Measurements from ENCODE around the gene UGP2.
"Not testable (repeated sequence)": the region's sequence is repeated elsewhere in the genome, so short reads cannot be mapped to it uniquely, and the experiment has no call there.

The UGP2 gene

GRCh38 chr2:63796796-63797195, 44.9 kb upstream of the UGP2 start:
- no peaks in the 10 kb centered on the region for H3K79me2 ChIP-seq (ENCODE audit: insufficient read depth, low read length)
- H3K9me3 ChIP-seq (ENCODE audit: low read length), result no peaks in the 10 kb centered on the region
- H3K27ac ChIP-seq (ENCODE audit: low read depth, low read length, poor library complexity, severe bottlenecking), result no peak overlapping the region

GRCh38 chr2:63801455-63801854, 40.2 kb upstream of the UGP2 start:
- Histone ChIP-seq H3K9ac (ENCODE audit: low read length) (no peak overlapping the region), H3K27ac (ENCODE audit: low read depth, low read length, poor library complexity, severe bottlenecking) (no peak overlapping the region), H3K4me1 (ENCODE audit: insufficient read depth, low read length, severe bottlenecking) (no peaks in the 10 kb centered on the region), H2AFZ (ENCODE audit: low read length) (no peak overlapping the region), H3K4me2 (ENCODE audit: low read length) (no peak overlapping the region), H3K9me2 (ENCODE audit: low read depth, low read length) (no peaks in the 10 kb centered on the region), H3K79me2 (ENCODE audit: insufficient read depth, low read length) (no peaks in the 10 kb centered on the region), H3K36me3 (ENCODE audit: insufficient read depth, low read length) (no peaks in the 10 kb centered on the region), H3K27me3 (ENCODE audit: insufficient read depth, low read length) (no peaks in the 10 kb centered on the region), H3K9me3 (ENCODE audit: low read length) (no peaks in the 10 kb centered on the region), H3F3A (ENCODE audit: insufficient read depth, low read length) (no peaks in the 10 kb centered on the region), H4K20me1 (ENCODE audit: insufficient read depth, low read length) (no peaks in the 10 kb centered on the region), H3K4me3 (ENCODE audit: low read depth, low read length, poor library complexity, severe bottlenecking) (no peak overlapping the region)
- TF ChIP-seq EZH2 (IDR thresholded peaks at IDR 0.05; ENCODE audit: borderline replicate concordance, low read length) (no peak), CTCF (IDR thresholded peaks at IDR 0.05; ENCODE audit: low read length) (no peak)

More at GRCh38 chr2:63796796-63797195, 44.9 kb upstream of the UGP2 start:
- Histone ChIP-seq H3K36me3 (ENCODE audit: insufficient read depth, low read length) (no peaks in the 10 kb centered on the region), H2AFZ (ENCODE audit: low read length) (no peak overlapping the region), H3K4me1 (ENCODE audit: insufficient read depth, low read length, severe bottlenecking) (peaks cover 4% of the 10 kb centered on the region), H3K9me2 (ENCODE audit: low read depth, low read length) (no peaks in the 10 kb centered on the region), H3K9ac (ENCODE audit: low read length) (no peak overlapping the region), H3K4me3 (ENCODE audit: low read depth, low read length, poor library complexity, severe bottlenecking) (no peak overlapping the region), H3F3A (ENCODE audit: insufficient read depth, low read length) (no peaks in the 10 kb centered on the region), H3K4me2 (ENCODE audit: low read length) (no peak overlapping the region), H4K20me1 (ENCODE audit: insufficient read depth, low read length) (no peaks in the 10 kb centered on the region), H3K27me3 (ENCODE audit: insufficient read depth, low read length) (no peaks in the 10 kb centered on the region)
- TF ChIP-seq EZH2 (IDR thresholded peaks at IDR 0.05; ENCODE audit: borderline replicate concordance, low read length) (no peak), CTCF (IDR thresholded peaks at IDR 0.05; ENCODE audit: low read length) (no peak)

- Histone ChIP-seq H3K4me3 (ENCODE audit: low read depth, low read length, poor library complexity, severe bottlenecking) (no peak overlapping the region), H3K9ac (ENCODE audit: low read length) (no peak overlapping the region), H2AFZ (ENCODE audit: low read length) (no peak overlapping the region), H3K36me3 (ENCODE audit: insufficient read depth, low read length) (no peaks in the 10 kb centered on the region), H3K79me2 (ENCODE audit: insufficient read depth, low read length) (no peaks in the 10 kb centered on the region), H3F3A (ENCODE audit: insufficient read depth, low read length) (no peaks in the 10 kb centered on the region), H3K9me3 (ENCODE audit: low read length) (no peaks in the 10 kb centered on the region), H4K20me1 (ENCODE audit: insufficient read depth, low read length) (no peaks in the 10 kb centered on the region), H3K9me2 (ENCODE audit: low read depth, low read length) (no peaks in the 10 kb centered on the region), H3K27me3 (ENCODE audit: insufficient read depth, low read length) (no peaks in the 10 kb centered on the region), H3K4me1 (ENCODE audit: insufficient read depth, low read length, severe bottlenecking) (no peaks in the 10 kb centered on the region), H3K4me2 (ENCODE audit: low read length) (no peak overlapping the region), H3K27ac (ENCODE audit: low read depth, low read length, poor library complexity, severe bottlenecking) (no peak overlapping the region)
- TF ChIP-seq CTCF (IDR thresholded peaks at IDR 0.05; ENCODE audit: low read length) (no peak), EZH2 (IDR thresholded peaks at IDR 0.05; ENCODE audit: borderline replicate concordance, low read length) (no peak)
These were observed 36.3 kb upstream of the UGP2 start for GRCh38 chr2:63805412-63805811.

GRCh38 chr2:63808036-63808435, 33.7 kb upstream of the UGP2 start:
- not testable (repeated sequence) for H3K27me3 ChIP-seq (ENCODE audit: insufficient read depth, low read length); H3K79me2 ChIP-seq (ENCODE audit: insufficient read depth, low read length); H3K4me1 ChIP-seq (ENCODE audit: insufficient read depth, low read length, severe bottlenecking); H3F3A ChIP-seq (ENCODE audit: insufficient read depth, low read length); H3K4me3 ChIP-seq (ENCODE audit: low read depth, low read length, poor library complexity, severe bottlenecking); H3K36me3 ChIP-seq (ENCODE audit: insufficient read depth, low read length); H4K20me1 ChIP-seq (ENCODE audit: insufficient read depth, low read length); H2AFZ ChIP-seq (ENCODE audit: low read length); H3K9ac ChIP-seq (ENCODE audit: low read length); H3K27ac ChIP-seq (ENCODE audit: low read depth, low read length, poor library complexity, severe bottlenecking); H3K9me2 ChIP-seq (ENCODE audit: low read depth, low read length); H3K4me2 ChIP-seq (ENCODE audit: low read length); H3K9me3 ChIP-seq (ENCODE audit: low read length)

- not testable (repeated sequence) for H4K20me1 ChIP-seq (ENCODE audit: insufficient read depth, low read length); H3K4me2 ChIP-seq (ENCODE audit: low read length); H3K27ac ChIP-seq (ENCODE audit: low read depth, low read length, poor library complexity, severe bottlenecking); H3K27me3 ChIP-seq (ENCODE audit: insufficient read depth, low read length); H3K36me3 ChIP-seq (ENCODE audit: insufficient read depth, low read length); H3K4me1 ChIP-seq (ENCODE audit: insufficient read depth, low read length, severe bottlenecking); H3K9ac ChIP-seq (ENCODE audit: low read length); H3F3A ChIP-seq (ENCODE audit: insufficient read depth, low read length); H2AFZ ChIP-seq (ENCODE audit: low read length); H3K79me2 ChIP-seq (ENCODE audit: insufficient read depth, low read length); H3K9me3 ChIP-seq (ENCODE audit: low read length); H3K9me2 ChIP-seq (ENCODE audit: low read depth, low read length); H3K4me3 ChIP-seq (ENCODE audit: low read depth, low read length, poor library complexity, severe bottlenecking)
These were observed 32.8 kb upstream of the UGP2 start for GRCh38 chr2:63808911-63809310.
